B cell (primary cell): ENCODE data around the gene PRRC2B. TPM values are rescaled to one million over a fixed set of nuclear protein-coding genes. Genes with fewer than 3 reads are reported as not detected.
"Not testable (repeated sequence)": the region's sequence is repeated elsewhere in the genome, so short reads cannot be mapped to it uniquely, and the experiment has no call there.

Source experiments
- ATAC-seq: fragments of 200-7000 bp; cut with Tn5 transposase; one replicate; pipeline ENCODE4 v1.10.0; 2021; ENCODE audit warnings: low read depth, mild to moderate bottlenecking, moderate number of reproducible peaks, moderate library complexity
- CTCF ChIA-PET: fragments of 350-600 bp; sonication (Branson Sonifier 250); formaldehyde crosslinking; loops from one replicate; lab custom pipeline; 2021; ENCODE audit warnings: antibody characterized with exemption, inconsistent platforms; lab: Charles Lee
- POLR2A ChIA-PET: fragments of 350-600 bp; sonication (Branson Sonifier 250); formaldehyde crosslinking; loops from one replicate; lab custom pipeline; 2021; ENCODE audit warnings: antibody characterized with exemption; lab: Charles Lee
- DNase-seq: peaks from one replicate; pipeline ENCODE4 v3.0.0; 2013
- H2AFZ ChIP-seq: 2 replicates; pipeline ENCODE4 v1.6.1; 2012; ENCODE audit warnings: mild to moderate bottlenecking, low read depth, low read length; ENCODE audit not compliant: insufficient read depth, poor library complexity, severe bottlenecking
- H3K27ac ChIP-seq, 2 donors: 1 replicate in 1 of 2; 2 replicates in 1 of 2; pipeline ENCODE4 v1.5.1; 2012 to 2013; ENCODE audit warnings: low read length in 2 of 2, mild to moderate bottlenecking in 2 of 2, moderate library complexity in 1 of 2
- H3K27me3 ChIP-seq, 4 experiments: fragments of 200-600 bp in 1 of 4; sonication (generic) in 1 of 4; replicated peaks in 1 of 4; 1 replicate in 2 of 4; 2 replicates in 2 of 4; pipeline versions ENCODE4 v1.6.1 to v1.7.0; 2013 to 2016; ENCODE audit warnings: low read length in 3 of 4, mild to moderate bottlenecking in 2 of 4, mixed read lengths in 1 of 4, moderate library complexity in 1 of 4; ENCODE audit not compliant: insufficient read depth in 4 of 4, control insufficient read depth in 3 of 4; ENCODE audit errors: control extremely low read depth in 1 of 4
- H3K36me3 ChIP-seq, 2 experiments: replicated peaks in 1 of 2; 1 replicate in 1 of 2; 2 replicates in 1 of 2; pipeline versions ENCODE4 v1.6.1 to v1.7.1; 2013; ENCODE audit warnings: low read length in 1 of 2; ENCODE audit not compliant: insufficient read depth in 2 of 2, control insufficient read depth in 1 of 2; ENCODE audit errors: control extremely low read depth in 1 of 2, extremely low read depth in 1 of 2
- H3K4me1 ChIP-seq, 2 donors: fragments of 200-600 bp in 1 of 2; sonication (generic) in 1 of 2; 1 replicate in 1 of 2; 2 replicates in 1 of 2; pipeline versions ENCODE4 v1.5.1 to v1.6.1; 2013 to 2017; ENCODE audit warnings: low read length in 2 of 2; ENCODE audit not compliant: control insufficient read depth in 2 of 2, insufficient read depth in 2 of 2
- H3K4me2 ChIP-seq: replicated peaks from 2 replicates; pipeline ENCODE3; 2012; ENCODE audit warnings: mild to moderate bottlenecking, low read depth, low read length; ENCODE audit not compliant: poor library complexity, severe bottlenecking
- H3K4me3 ChIP-seq, 5 experiments: fragments of 200-600 bp in 1 of 5; sonication (generic) in 1 of 5; 1 replicate in 3 of 5; 2 replicates in 2 of 5; pipeline versions ENCODE4 v1.5.1 to v1.7.0; 2011 to 2016; ENCODE audit warnings: low read length in 4 of 5, mild to moderate bottlenecking in 4 of 5, low read depth in 2 of 5, control low read depth in 1 of 5, moderate library complexity in 1 of 5; ENCODE audit not compliant: insufficient read depth in 1 of 5; ENCODE audit errors: control extremely low read depth in 1 of 5, extremely low read depth in 1 of 5
- H3K79me2 ChIP-seq: fragments of 200-600 bp; sonication (generic); one replicate; pipeline ENCODE4 v1.6.0; 2016; ENCODE audit warnings: low read length; ENCODE audit not compliant: control insufficient read depth, insufficient read depth
- H3K9ac ChIP-seq: fragments of 200-600 bp; sonication (generic); 2 replicates; pipeline ENCODE4 v1.6.1; 2017; ENCODE audit warnings: mild to moderate bottlenecking, low read length, moderate library complexity
- H3K9me3 ChIP-seq, 3 donors: one replicate each; pipeline versions ENCODE4 v1.6.1 to v1.7.1; 2013; ENCODE audit warnings: low read length in 2 of 3; ENCODE audit not compliant: control insufficient read depth in 2 of 3, insufficient read depth in 1 of 3; ENCODE audit errors: control extremely low read depth in 1 of 3
- H4K20me1 ChIP-seq: 2 replicates; pipeline ENCODE4 v1.6.0; 2012; ENCODE audit warnings: mild to moderate bottlenecking, low read length; ENCODE audit not compliant: insufficient read depth, control insufficient read depth, poor library complexity, severe bottlenecking
- H3K27ac Mint-ChIP-seq: one replicate; pipeline ENCODE4 v1.8.0; 2021; ENCODE audit warnings: mixed read lengths
- H3K27me3 Mint-ChIP-seq: one replicate; pipeline ENCODE4 v1.8.0; 2021; ENCODE audit warnings: mixed read lengths
- H3K4me1 Mint-ChIP-seq: one replicate; pipeline ENCODE4 v1.8.0; 2021; ENCODE audit warnings: mixed read lengths
- H3K4me3 Mint-ChIP-seq: one replicate; pipeline ENCODE4 v1.8.0; 2021; ENCODE audit warnings: mixed read lengths
- H3K9me3 Mint-ChIP-seq: one replicate; pipeline ENCODE4 v1.8.0; 2022; ENCODE audit warnings: mixed read lengths; ENCODE audit not compliant: insufficient read depth
- CTCF ChIP-seq: fragments of 200-600 bp; IDR thresholded peaks from one replicate; pipeline ENCODE4 v1.8.0; 2022; ENCODE audit warnings: antibody characterized with exemption, mild to moderate bottlenecking
- EZH2 ChIP-seq: IDR thresholded peaks from 2 replicates; pipeline ENCODE4 v1.6.1; 2012; ENCODE audit warnings: borderline replicate concordance, low read depth, mild to moderate bottlenecking, moderate library complexity, low read length; ENCODE audit not compliant: insufficient read depth, poor library complexity, severe bottlenecking
- WGBS: methylation state at CpG from one replicate; pipeline ENCODE4 v1.1.5; 2013; ENCODE audit warnings: missing lambda C conversion rate; ENCODE audit not compliant: insufficient coverage; 5-methylcytosine and 5-hydroxymethylcytosine counted together
- intact Hi-C: fragments of 100-400 bp; cut with micrococcal nuclease; formaldehyde crosslinking; loops from one replicate; pipeline ENCODE4 v1.10.0; 2022
- polyA plus RNA-seq: library from polyadenylated mRNA; depleted of rRNA; stranded (reverse); fragments of >200 nt; gene quantifications from 2 replicates; pipeline ENCODE4 v1.2.3, GENCODE V29; 2012
- total RNA-seq, 2 donors: library from RNA; stranded (reverse); fragments of 120-200 nt in 1 of 2; gene quantifications; 1 replicate in 1 of 2; 2 replicates in 1 of 2; pipeline versions ENCODE4 v1.2.3 to v1.2.4, GENCODE V29; 2013 to 2022

Gene PRRC2B
- total and polyA plus RNA-seq, 2 donors (not counting 1 experiment from before 2014, with no cell fraction given) = 63.9 to 268 TPM

GRCh38 chr9:131370638-131371037, 23.2 kb upstream of the PRRC2B start:
- Histone ChIP-seq H3K4me1 (peaks cover 5 to 20% of the 10 kb centered on the region in 2 donors), H4K20me1 (no peaks in the 10 kb centered on the region), H3K36me3 (no peaks in the 10 kb centered on the region), H3K27ac (no peak overlapping the region), H2AFZ (no peak overlapping the region), H3K4me3 (no peak overlapping the region), H3K9me3 (no peaks in the 10 kb centered on the region), H3K27me3 (no peaks in the 10 kb centered on the region), H3K9ac (no peak overlapping the region), H3K4me2 (no peak overlapping the region), H3K79me2 (peaks cover 4% of the 10 kb centered on the region)
- ChIA-PET POLR2A (interaction anchor here (0.7 kb wide), 1 partner anchor 59 kb away, joined by 4 read pairs; no protein-coding TSS in a partner anchor), CTCF (interaction anchor here (0.6 to 1.7 kb wide), 2 partner anchors 22 to 126 kb away, joined by 3 read pairs; no protein-coding TSS in a partner anchor)
- Mint-ChIP-seq H3K4me1 (peaks cover 15% of the 10 kb centered on the region), H3K27ac (no peak overlapping the region), H3K9me3 (no peaks in the 10 kb centered on the region), H3K27me3 (no peaks in the 10 kb centered on the region), H3K4me3 (no peak overlapping the region)
- no peak for DNase-seq
- TF ChIP-seq CTCF (no peak), EZH2 (no peak)
- ATAC-seq = no peak
- WGBS = 100% methylated on average over 2 of the region's 2 CpGs
- intact Hi-C loops = loop anchor here (5.0 kb wide), 2 partner anchors 37 to 377 kb away; no protein-coding TSS in a partner anchor

- Mint-ChIP-seq H3K4me3 (peak overlapping the region; percentile 96), H3K4me1 (peaks cover 15% of the 10 kb centered on the region), H3K27ac (peak overlapping the region; percentile 93)
- ChIA-PET CTCF (interaction anchor here (1.4 to 2.3 kb wide), 7 partner anchors 22 to 372 kb away, joined by 3 to 17 read pairs (median 8); no protein-coding TSS in a partner anchor), POLR2A (interaction anchor here (0.6 to 1.9 kb wide), 11 partner anchors 11 to 869 kb away, joined by 3 to 8 read pairs (median 5); partner anchors contain the start of gene FAM78A)
- H3K9ac ChIP-seq = peak overlapping the region; percentile 81
- peak overlapping the region in 4 of 5 experiments; percentile 67 to 78 (median 71) for H3K4me3 ChIP-seq
- intact Hi-C loops = loop anchor here (5.0 kb wide), 2 partner anchors 35 to 375 kb away; no protein-coding TSS in a partner anchor
- peaks cover 5 to 20% of the 10 kb centered on the region in 2 donors for H3K4me1 ChIP-seq
- peak overlapping the region; percentile 91 for H2AFZ ChIP-seq
- H3K27me3 ChIP-seq, H3K27me3 Mint-ChIP-seq, ATAC-seq, H3K36me3 ChIP-seq, DNase-seq, H4K20me1 ChIP-seq, H3K79me2 ChIP-seq, H3K9me3 ChIP-seq, H3K9me3 Mint-ChIP-seq: not testable (repeated sequence)
- H3K27ac ChIP-seq = peak overlapping the region; percentile 75 to 89
- H3K4me2 ChIP-seq = peak overlapping the region; percentile 79
- WGBS = 49% methylated on average over 14 of the region's 17 CpGs
Observed at GRCh38 chr9:131372599-131372973, 21.3 kb upstream of the PRRC2B start.

- ATAC-seq, H4K20me1 ChIP-seq, H3K9ac ChIP-seq, H3K36me3 ChIP-seq, DNase-seq, H3K27me3 Mint-ChIP-seq, H2AFZ ChIP-seq, H3K4me2 ChIP-seq, H3K9me3 ChIP-seq, H3K79me2 ChIP-seq, H3K27ac Mint-ChIP-seq, H3K27ac ChIP-seq, H3K9me3 Mint-ChIP-seq, H3K27me3 ChIP-seq, CTCF ChIA-PET, H3K4me3 ChIP-seq: not testable (repeated sequence)
- peaks cover 5 to 20% of the 10 kb centered on the region in 2 donors for H3K4me1 ChIP-seq
- no CpG with 5 or more reads among the region's 5 CpGs for WGBS
- Mint-ChIP-seq H3K4me1 (peaks cover 15% of the 10 kb centered on the region), H3K4me3 (peak overlapping the region; percentile 23)
- POLR2A ChIA-PET = interaction anchor here (0.7 kb wide), 1 partner anchor 89 kb away, joined by 4 read pairs; no protein-coding TSS in a partner anchor
- intact Hi-C loops = loop anchor here (5.0 kb wide), 2 partner anchors 33 to 373 kb away; no protein-coding TSS in a partner anchor
Observed at GRCh38 chr9:131374638-131375037, 19.2 kb upstream of the PRRC2B start.
